ENCODE data around the gene MRPS6.

Gene MRPS6

DNA sequence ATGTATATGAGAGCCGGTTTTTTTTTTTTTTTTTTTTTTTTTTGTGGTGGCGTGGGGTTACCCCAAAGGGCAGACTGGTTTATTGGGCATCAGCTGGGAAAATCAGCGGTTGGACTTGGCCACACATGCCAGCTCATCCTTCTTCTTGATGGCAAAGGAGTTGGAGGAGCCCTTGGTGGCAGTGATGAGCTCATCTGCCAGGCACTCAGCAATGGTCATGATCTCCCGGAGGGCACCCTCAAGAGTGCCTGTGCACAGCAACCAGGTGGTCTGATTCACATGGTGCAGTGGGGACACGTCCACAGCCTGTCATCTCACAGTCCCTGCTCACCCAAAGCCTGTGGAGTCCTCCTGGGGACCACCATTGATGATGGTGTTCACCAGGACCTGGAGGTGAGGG, 62.0 kb downstream of the MRPS6 start:
- no peak for DNase-seq

DNA sequence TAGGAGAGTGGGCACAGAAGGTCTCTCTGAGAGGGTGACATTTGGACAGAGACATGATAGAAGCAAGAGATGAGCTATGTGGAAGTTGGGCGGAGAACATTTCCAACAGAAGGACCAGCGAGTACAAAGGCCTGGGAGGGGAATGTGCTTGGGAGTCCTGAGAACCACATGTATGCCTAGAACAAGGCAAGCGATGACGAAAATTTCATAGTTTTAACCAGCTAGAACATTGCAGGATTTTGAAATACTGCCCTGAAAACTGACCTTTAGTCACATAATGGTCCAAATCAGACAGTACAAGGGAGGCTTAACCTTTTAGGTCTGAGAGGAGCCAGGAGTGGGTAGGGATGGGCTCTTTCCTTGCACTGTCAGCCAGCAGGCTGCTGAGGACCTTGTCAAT, 68.0 kb downstream of the MRPS6 start:
- DNase-seq, result no peak

DNA sequence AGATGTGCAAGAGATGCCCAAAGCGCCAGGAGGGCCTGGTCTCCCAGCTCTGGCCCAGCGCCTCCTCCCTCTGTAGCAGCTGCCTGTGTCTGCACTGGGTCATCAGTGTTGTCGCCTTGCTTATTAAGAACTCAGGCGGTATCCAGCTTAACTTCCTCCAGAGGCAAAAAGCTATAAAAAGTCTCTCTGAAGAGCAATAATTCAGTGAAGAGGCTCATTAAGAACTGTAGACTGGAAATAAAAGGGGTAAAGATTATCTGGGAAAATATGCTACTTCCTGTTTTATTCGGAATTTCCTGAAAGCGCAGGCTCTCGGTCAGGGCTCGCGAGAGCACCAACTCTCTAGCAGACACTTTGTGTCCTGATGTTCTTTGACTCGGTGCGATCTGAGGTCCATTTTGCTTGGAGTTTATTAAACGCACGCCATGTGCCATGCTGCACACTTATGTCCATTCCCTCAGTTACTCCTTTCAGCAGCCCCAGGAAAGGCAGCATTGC, 70.4 kb downstream of the MRPS6 start:
- DNase-seq, result no peak

DNA sequence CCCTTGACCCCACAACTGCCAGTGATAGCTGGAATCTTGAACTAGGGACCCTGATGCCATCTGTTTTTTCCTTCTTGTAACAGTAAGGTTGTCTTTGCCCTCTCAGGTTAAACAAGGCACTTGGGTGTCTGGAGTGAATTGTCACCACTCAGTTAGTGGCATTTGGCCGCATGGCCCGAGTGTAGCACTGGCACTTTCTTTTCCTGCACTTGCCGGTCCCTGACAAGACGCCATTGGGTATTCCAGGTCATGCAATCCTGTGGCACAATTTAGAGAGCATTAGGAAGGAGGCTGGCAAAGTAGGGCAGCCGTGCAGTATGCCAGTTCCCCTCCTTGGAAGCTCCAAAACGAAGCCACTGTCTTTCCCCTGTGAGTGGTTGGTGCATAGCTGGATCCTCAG, 70.8 kb downstream of the MRPS6 start:
- no peak for DNase-seq

DNA sequence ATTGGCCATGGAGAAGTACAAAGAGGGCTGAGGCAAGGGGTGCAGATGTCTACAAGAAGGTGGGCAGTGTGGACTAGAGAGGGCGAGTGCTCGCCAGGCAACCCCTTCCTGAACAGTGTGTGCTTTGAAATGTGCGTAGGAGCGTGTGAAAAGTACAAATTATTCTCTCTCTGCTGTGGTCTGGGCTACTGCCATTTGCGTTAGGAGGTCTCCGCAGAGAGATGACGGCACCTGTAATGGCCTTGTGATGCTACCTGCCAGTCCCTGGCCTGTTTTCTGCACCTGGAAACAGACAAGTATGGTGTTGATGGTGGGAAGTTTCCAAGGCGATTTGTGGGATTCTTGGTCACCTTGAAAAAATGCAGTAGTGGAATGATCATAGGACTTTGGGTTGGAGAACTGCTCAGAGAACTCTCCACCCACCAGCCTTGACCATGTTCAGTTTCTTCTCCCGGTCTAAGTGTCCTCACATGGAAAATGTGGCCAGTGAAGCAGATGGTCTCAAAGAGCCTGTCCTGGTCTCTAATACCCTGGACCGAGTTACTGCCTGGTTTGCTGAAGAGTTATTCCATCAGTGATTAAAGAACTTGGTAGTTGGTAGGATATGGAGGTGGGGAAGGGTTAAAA, 74.5 kb downstream of the MRPS6 start:
- DNase-seq, result no peak

DNA sequence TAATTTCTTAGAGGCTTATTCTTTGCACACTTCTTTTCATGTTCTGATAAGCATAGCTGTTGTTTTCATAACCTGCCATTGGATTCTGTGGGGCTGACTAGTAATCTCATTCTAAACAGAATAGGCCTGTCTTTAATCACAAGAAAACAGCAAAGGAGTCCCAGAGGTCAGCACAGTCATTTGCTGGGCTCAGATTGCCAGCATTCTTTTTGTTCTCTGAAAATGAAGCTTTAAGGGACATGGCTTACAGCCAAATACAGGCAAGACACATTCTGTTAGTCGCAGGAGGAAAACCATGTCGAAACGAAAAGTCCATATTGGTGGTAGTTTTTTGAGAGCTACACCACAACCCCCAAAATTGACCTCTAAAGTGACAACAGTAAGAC, 75.0 kb downstream of the MRPS6 start:
- no peak for DNase-seq

DNA sequence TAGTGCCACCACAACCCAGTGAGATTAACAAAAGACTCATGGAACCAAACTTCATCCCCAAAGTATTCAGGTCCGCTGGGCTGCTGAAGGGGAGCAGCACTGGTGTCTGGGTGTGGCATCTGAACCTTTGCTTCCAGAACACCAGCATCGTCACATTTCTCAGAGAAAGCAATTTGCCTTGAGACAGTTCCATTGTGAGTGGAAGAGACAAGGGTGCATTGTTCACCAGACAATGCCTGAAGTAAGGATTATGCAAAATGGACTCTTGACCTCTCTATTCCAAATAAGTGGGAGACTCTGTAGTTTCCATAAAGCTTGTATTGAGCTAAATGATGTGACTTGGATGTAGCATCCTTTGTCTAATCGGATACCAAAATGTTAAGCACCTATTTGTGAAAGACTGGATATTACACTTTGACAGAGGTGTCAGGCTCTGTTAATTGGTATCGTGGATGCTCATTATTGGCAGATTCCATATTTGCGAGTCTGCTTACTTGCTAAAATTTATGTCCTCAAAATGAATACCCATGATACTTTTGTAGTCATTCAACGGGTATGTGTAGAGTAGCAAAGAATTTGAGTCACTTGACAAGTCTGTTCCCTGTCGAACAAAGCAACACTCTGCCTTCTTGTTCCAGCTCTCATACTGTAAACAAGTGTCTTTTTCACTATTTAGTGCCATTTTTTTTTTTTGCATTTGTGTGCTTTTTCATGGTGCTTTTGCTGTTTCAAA, 75.6 kb downstream of the MRPS6 start:
- DNase-seq, result no peak

DNA sequence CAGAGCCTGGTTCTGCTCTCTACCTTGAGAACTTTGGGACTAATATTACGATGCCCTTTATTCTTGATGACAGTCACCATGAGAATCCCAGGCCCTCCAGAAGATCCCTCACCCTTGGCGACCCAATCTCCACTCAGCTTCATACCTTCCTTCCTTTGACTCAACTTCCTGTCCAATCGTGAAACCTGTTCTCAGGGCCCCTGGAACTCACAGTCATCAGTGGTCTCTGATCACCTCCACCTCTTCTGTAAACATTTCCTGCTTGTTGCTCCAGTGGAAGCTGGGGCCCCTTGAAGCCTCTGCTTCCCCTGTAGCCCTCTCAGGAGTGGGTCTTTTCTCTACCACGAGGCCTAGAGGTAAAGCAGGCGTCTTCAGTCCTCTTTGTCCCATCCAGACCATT, 79.1 kb downstream of the MRPS6 start:
- no peak for DNase-seq

DNA sequence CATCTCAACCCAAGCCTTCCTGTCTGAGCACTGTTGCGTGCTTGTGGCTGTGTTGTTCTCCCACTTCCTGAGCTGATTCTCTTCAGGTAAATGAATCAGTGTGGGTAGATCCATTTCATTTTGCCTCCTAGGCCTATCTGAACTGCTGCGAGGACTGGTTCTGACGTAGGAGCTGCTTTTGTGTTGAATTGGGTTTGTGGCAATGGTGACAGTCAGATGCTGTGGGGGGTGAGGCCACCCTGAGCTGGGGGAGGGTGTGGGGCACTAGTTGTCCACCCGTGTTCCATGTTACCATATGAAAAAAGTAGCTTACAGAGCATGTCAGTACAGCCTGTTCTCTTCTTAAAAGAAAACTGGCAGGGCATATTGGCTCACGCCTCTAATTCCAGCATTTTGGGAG, 81.5 kb downstream of the MRPS6 start:
- no peak for DNase-seq

DNA sequence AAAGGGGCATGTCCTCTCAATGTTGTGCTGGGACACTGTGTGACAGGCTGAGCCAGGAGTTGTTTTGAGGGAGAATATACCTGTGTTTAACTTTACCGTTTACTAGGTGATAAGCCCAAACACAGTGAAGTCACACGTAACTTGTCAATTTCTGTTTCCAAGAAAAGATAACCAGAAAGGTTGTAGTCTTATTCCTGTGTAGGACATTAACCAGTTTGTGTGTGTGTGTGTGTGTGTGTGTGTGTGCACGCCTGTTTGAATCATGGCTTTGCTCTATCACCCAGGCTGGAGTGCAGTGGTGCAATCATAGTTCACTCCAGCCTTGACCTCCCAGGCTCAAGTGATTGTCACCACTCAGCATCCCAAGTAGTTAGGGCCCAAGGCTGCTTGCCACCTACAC, 83.6 kb downstream of the MRPS6 start:
- no peak for DNase-seq

DNA sequence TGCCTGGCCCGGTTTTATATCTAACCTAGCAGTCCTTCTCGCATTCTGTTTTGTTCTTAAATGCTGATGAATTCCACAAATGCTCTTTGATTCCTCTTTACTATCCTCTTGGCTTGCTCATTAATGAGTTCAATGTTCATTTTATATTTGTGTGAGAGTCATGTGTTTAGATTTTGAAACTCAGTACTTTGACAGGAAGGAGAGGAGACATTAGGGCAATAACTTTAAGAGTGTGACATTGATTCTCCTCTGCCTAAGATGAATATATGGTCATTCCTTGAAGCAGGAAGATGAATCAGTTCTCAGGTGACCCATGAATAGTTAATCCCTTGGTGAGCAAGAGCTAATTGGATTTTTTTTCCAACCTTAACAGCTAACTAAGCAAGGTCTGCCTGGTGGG, 84.1 kb downstream of the MRPS6 start:
- no peak for DNase-seq

DNA sequence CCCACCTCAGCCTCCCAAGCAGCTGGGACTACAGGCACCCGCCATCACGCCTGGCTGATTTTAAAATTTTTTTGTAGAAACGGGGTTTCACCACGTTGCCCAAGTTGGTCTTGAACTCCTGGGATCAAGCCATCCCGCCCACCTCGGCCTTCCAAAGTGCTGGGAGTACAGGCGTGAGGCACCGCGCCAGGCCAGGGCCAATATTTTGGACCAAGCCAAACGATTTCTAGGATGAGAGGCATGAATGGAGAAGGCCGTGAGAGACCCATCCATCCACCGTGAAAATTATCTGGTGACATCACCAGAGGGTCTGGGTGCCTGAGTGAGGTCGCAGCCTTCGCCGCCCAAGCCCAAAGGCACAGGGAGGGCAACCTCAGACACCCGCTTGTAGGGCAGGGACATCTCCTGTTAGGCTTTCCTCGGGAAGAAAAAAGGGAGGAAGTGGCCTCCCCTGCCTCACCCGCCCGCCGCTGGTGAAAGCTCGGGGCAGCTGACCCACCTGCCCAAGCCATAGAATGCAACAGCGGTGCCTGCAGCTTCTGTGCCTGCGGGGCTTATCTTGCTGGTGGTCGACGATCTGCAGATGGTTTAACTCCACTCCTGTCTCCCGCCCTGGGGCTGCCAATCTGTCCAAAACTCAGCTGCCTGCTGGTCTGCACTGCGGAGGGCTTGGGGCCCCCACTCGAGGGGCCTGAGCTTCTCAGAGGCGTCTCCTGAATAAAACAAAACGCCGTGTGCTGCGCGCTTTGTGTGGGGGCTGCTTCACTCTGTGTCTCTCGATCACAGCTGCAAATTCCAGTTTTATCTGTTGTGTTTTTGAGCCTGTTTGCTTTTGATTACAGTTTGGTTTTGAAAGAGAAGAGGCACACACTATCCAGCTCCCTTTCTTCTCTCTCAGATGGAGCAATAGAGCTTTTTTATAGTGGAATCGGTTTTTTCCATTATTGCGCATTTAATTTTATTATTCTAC, 85.8 kb downstream of the MRPS6 start:
- no peak for DNase-seq

DNA sequence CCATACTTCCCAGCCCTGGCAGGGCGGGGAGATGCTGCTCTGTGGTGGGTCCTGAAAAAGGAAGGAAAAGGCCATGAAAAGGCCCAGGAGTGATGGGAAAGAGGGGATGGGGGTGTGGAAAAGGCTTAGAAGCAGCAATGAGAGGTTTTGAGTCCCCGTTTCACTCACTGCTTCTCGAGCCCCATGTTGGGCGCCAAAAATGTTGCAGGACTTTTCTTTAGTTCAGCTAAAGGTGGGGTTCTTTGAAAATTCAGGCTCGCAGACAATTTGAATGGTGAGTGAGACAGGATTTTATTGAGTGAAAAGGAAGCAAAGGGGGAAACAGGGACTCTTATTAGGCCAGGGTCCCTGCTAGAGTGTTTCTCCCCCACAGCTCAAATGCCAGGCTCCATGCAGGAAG, 93.1 kb downstream of the MRPS6 start:
- no peak for DNase-seq

DNA sequence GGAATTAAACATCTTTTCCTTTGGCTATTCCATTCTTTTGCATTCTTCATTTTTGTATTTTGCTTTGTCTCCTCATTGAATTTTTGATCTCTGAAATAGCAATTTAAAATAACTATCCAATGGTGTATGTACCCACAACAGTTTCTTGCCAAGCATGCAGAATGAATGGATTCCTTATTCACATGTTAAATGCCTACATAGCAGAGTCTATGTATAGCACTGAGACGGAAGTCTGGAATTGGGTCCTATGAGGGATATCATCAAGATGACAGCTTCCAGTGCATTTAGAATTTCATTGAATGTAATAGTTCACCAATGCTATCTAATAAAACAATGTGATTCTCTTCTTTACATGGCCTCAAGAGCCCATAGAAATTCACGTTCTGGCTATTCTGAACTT, 97.5 kb downstream of the MRPS6 start:
- DNase-seq, result no peak

DNA sequence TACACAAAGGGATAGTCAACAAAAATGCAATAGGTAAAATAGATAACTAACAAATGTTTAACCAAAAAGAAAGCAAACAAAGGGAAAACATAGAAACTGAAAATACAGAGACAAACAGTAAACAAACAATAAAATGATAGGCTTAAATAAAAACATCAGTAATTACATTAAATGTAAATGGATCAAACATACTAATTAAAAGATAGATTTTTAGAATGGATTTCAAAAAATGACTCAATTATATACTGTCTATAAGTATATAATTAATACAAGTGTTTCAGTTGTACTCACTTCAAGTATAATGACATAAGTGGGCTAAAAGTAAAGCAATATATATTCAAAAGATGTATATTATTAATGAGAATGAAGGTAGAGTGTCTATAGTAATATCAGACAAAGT, 101.1 kb downstream of the MRPS6 start:
- DNase-seq, result no peak

DNA sequence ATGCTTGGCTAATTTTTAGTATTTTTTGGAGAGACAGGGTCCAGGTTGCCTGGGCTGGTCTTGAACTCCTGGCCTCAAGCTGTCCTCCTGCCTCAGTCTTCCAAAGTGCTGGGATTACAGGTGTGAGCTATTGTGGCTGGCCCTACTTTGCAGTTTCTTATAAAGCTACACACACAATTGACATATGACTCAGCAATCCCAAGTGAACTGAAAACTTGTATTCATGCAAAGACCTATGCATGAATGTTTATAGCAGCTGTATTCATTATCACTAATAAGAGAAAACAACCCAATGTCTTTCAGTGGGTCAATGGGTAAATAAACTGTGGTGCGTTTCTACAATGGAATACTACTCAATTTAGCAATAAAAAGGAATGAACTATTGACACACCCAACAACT, 103.1 kb downstream of the MRPS6 start:
- no peak for DNase-seq

DNA sequence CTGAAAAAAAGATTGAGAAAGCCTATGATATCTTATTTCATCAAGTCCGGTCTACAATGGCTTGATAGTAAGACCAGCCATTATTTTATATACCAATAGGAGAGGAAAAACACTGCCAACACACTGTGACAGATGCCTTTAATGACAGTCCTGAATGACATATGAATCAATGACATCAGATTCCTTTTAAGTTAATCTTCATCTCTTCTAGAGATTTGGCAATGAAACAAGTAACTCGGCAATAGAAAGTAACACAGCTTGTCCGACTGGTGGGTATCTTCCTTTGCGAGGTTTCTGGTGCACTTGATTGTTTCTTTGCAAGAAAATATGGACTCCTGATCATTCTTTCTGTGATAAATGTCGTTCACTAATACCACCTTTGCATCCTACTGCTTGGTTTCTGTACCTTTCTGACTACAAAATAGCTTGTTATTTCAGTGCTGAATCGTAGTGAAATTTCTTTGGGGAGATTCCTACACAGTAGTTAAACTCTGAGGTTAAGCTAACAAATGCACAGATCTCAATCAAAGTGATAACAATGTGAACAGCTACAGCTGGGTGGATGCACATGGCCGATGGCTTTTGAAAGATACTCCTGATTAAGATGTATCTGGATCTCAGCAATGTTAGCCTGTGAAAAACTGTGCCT, 104.7 kb downstream of the MRPS6 start:
- no peak for DNase-seq

DNA sequence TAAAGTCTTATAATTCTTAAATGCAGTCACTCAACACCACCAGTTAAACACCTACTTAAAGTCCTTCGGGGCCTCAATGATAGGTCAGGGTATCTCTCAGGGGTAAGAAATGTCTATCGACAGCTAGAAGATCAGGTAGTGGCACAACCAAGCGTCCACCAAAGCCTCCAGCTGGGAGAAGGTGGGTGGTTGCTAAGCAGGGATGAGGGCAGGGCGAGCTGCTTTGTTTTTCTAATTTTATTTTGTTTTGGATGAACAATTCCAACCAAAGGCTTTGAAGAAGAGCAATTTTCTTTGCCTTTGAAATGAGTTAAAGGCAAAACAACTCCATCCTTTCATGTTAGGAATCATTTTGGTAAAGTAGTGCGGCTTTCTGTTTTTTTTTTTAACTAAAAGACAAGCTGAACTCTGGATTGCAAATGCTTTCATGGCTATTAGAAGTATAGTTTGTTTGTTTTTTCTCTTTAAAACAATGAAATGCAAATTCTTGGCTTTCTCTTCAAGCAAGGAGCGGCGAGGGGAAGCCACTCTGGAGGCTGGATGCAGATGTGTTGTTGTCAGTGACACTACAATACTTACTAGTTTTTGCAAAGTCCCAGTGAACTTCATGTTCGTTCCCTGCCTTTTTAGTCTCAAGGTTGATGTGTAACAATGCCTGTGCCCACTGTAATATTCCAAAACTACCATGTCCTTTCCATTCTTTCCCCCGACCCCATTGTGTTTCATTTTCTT, 106.0 kb downstream of the MRPS6 start:
- no peak for DNase-seq

DNA sequence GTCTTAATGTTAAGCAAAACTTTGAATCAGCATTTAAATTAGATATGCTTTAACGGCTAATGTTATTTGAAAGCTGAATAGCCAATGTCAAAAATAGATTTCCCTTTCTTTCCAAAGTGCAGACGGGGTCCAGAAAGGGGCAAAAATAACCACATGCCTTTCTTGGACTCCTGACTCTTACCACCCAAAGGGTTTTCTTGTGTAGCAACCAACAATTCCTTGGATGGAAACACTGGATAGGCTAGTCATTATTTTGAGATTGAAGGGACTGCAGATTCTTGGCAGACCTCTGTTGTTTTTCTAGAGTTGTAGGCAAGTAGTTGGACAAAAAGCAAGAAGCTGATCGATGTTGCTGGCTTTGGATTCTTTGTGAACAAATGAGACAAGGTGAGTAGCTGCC, 107.0 kb downstream of the MRPS6 start:
- no peak for DNase-seq

DNA sequence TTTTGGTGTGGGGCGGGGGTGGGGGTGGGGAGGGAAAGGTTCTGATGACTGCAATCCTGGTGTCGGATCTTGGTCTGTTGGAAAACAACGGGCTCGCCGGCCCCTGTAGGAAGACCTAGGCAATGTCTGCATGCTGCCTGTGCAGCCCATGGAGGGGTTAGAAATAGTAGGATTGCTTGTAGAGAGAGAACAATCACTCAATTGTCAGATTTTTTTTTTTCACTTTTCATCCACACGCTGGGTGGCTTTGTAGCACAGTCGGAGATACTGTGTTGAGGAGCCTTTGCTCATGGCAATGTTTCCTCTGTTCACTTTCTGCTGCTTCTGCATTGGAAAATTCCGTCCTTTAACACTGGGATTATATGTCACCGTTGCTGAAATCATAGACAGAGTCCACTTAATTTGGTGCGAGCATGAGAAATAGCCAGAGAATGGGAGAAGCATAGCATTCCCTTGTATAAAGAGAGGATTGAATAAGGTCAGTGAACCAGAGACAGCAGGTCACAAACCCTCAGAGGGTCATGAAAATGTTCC, 107.5 kb downstream of the MRPS6 start:
- no peak for DNase-seq

DNA sequence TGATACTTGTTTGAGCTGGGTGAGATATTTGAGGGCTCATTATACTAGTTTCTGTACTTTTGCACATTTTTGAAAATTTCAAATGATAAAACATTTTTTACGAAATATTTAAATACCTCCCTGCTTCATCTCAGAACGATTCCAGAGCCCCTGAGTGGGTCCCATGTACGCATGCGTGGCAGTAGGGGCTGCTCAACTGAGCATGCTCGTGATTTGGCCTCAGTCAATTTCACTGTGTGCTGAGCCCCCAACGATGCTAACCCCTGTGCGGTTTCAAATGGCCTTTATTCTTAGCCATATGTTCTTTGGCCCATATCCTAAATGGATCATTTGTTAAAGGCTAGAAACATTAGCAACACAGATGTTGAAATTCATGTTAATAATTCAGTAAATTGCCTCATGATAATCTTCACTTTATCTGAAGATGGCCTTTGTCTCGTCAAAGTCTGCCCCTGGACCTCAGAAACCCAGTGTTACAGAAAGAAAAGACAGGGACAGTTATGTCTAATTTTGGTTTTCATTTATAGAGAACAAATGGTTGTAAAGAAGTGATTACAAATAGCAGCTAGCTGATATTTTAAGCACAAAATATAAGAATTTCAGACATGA, 108.2 kb downstream of the MRPS6 start:
- DNase-seq, result no peak

DNA sequence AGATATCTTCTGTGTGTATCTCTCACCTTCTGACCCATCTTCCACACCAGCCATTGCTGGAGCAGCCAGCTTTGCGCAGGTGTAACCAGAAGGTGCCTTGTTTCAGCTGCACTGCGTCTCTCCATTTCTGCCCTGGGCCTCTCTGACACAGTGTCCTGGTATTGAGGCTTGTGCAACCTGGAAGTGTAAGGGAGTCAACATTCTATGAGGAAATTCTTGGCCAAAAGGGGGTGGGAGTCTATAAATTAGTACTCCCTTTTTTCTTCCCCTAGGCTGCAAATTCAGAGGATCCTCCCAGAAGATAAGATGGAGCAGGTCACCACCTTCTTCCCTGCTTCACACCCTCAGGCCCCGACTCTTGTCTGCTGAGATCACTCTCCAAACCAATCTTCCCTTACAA, 109.1 kb downstream of the MRPS6 start:
- no peak for DNase-seq
